BJ (cell line): ENCODE data around the gene PPM1G. TPM values are rescaled to one million over a fixed set of nuclear protein-coding genes. Genes with fewer than 3 reads are reported as not detected.

Source experiments
- CTCF ChIA-PET: fragments of 350-600 bp; formaldehyde crosslinking; extraction: SDS; loops from one replicate; lab custom pipeline; 2021; ENCODE audit warnings: antibody characterized with exemption, inconsistent platforms; lab: Yijun Ruan, JAX
- POLR2A ChIA-PET: fragments of 300-600 bp; sonication (Branson Sonifier 250); formaldehyde crosslinking; extraction: SDS; loops from one replicate; lab custom pipeline; 2021; ENCODE audit warnings: antibody characterized with exemption; lab: Charles Lee
- DNase-seq: peaks from one replicate; pipeline ENCODE4 v3.0.0-alpha.2; 2011; ENCODE audit warnings: low read depth
- H3K27me3 ChIP-seq: 2 replicates; pipeline ENCODE4 v1.6.0; 2011; ENCODE audit warnings: low read length; ENCODE audit not compliant: control insufficient read depth, insufficient read depth
- H3K36me3 ChIP-seq: 2 replicates; pipeline ENCODE4 v1.5.1; 2011; ENCODE audit warnings: low read length; ENCODE audit not compliant: control insufficient read depth, insufficient read depth
- H3K4me3 ChIP-seq: 2 replicates; pipeline ENCODE4 v1.5.1; 2011; ENCODE audit warnings: low read depth, mild to moderate bottlenecking, control low read depth, low read length
- CTCF ChIP-seq: IDR thresholded peaks from 2 replicates; pipeline ENCODE4 v1.5.1; 2011; ENCODE audit warnings: low read depth, mild to moderate bottlenecking, control low read depth, inconsistent platforms, low read length, moderate library complexity; ENCODE audit not compliant: insufficient read depth
- polyA plus RNA-seq: library from polyadenylated mRNA; depleted of rRNA; stranded (reverse); fragments of >200 nt; gene quantifications from 2 replicates; pipeline ENCODE4 v1.2.3, GENCODE V29; 2011

Gene PPM1G
- polyA plus RNA-seq, 1 experiment: 48.3 TPM

GRCh38 chr2:27446057-27446456 is 36.7 kb upstream of the PPM1G start:
- no peak for DNase-seq
- Histone ChIP-seq H3K4me3 (no peak overlapping the region), H3K27me3 (no peaks in the 10 kb centered on the region), H3K36me3 (peaks cover 10% of the 10 kb centered on the region)
- ChIA-PET POLR2A (interaction anchor here (0.6 kb wide), 1 partner anchor 1047 kb away, joined by 4 read pairs; no protein-coding TSS in a partner anchor), CTCF (interaction anchor here (0.7 to 1.2 kb wide), 2 partner anchors 16 to 37 kb away, joined by 3 read pairs; partner anchors contain the start of gene PPM1G)
- no peak for TF ChIP-seq CTCF

GRCh38 chr2:27445615-27446014 is 36.2 kb upstream of the PPM1G start:
- Histone ChIP-seq H3K36me3 (peaks cover 13% of the 10 kb centered on the region), H3K4me3 (no peak overlapping the region), H3K27me3 (no peaks in the 10 kb centered on the region)
- ChIA-PET POLR2A (interaction anchor here (0.6 kb wide), 1 partner anchor 1047 kb away, joined by 4 read pairs; no protein-coding TSS in a partner anchor), CTCF (interaction anchor here (0.7 to 1.2 kb wide), 2 partner anchors 15 to 36 kb away, joined by 3 read pairs; partner anchors contain the start of gene PPM1G)
- DNase-seq: no peak
- no peak for TF ChIP-seq CTCF

GRCh38 chr2:27445155-27445554 is 35.8 kb upstream of the PPM1G start:
- ChIA-PET POLR2A (no interaction called here), CTCF (interaction anchor here (1.2 kb wide), 1 partner anchor 15 kb away, joined by 3 read pairs; no protein-coding TSS in a partner anchor)
- Histone ChIP-seq H3K4me3 (no peak overlapping the region), H3K36me3 (peaks cover 17% of the 10 kb centered on the region), H3K27me3 (no peaks in the 10 kb centered on the region)
- no peak for TF ChIP-seq CTCF
- DNase-seq: no peak

GRCh38 chr2:27442920-27443282 is 33.5 kb upstream of the PPM1G start:
- POLR2A ChIA-PET: no interaction called here
- Histone ChIP-seq H3K36me3 (peaks cover 19% of the 10 kb centered on the region), H3K4me3 (no peak overlapping the region), H3K27me3 (no peaks in the 10 kb centered on the region)
- no peak for TF ChIP-seq CTCF
- CTCF ChIA-PET: no interaction called here
- no peak for DNase-seq

- no peak for DNase-seq
- no peak for TF ChIP-seq CTCF
- Histone ChIP-seq H3K36me3 (peaks cover 19% of the 10 kb centered on the region), H3K27me3 (no peaks in the 10 kb centered on the region), H3K4me3 (no peak within 1 kb of the TSS)
- ChIA-PET CTCF (no interaction called here), POLR2A (no interaction called here)
Observed at GRCh38 chr2:27441958-27442919, 32.8 kb upstream of the PPM1G start, which contains the start of gene KRTCAP3. KRTCAP3 (plus strand) TSS chr2:27442381; CDS start chr2:27442413, 32 bp downstream.
